ENCODE data around the gene FBLN5.
"Not testable (repeated sequence)": the region's sequence is repeated elsewhere in the genome, so short reads cannot be mapped to it uniquely, and the experiment has no call there.

The FBLN5 gene

GRCh38 chr14:91872011-91872501 lies 75.4 kb downstream of the FBLN5 start:
- Histone ChIP-seq H3K9me3 (no peaks in the 10 kb centered on the region), H3K27ac (no peak overlapping the region), H3K27me3 (no peaks in the 10 kb centered on the region), H3K36me3 (no peaks in the 10 kb centered on the region), H3K4me3 (ENCODE audit: low read depth in 1 of 2, low read length in 1 of 2) (no peak overlapping the region), H3K4me1 (ENCODE audit: control insufficient read depth in 1 of 2, insufficient read depth in 1 of 2, low read depth in 1 of 2, low read length in 1 of 2) (peaks cover 21 to 22% of the 10 kb centered on the region in 2 experiments)
- no peak for TF ChIP-seq CTCF (IDR thresholded peaks at IDR 0.05)

- peaks cover 21 to 22% of the 10 kb centered on the region in 2 experiments for H3K4me1 ChIP-seq (ENCODE audit: control insufficient read depth in 1 of 2, insufficient read depth in 1 of 2, low read depth in 1 of 2, low read length in 1 of 2)
Measured at GRCh38 chr14:91871401-91871800, 76.1 kb downstream of the FBLN5 start.

GRCh38 chr14:91870890-91871289 lies 76.6 kb downstream of the FBLN5 start:
- Histone ChIP-seq H3K27me3 (no peaks in the 10 kb centered on the region), H3K27ac (no peak overlapping the region), H3K36me3 (no peaks in the 10 kb centered on the region), H3K4me3 (ENCODE audit: low read depth in 1 of 2, low read length in 1 of 2) (no peak overlapping the region), H3K9me3 (no peaks in the 10 kb centered on the region), H3K4me1 (ENCODE audit: control insufficient read depth in 1 of 2, insufficient read depth in 1 of 2, low read depth in 1 of 2, low read length in 1 of 2) (peaks cover 21 to 22% of the 10 kb centered on the region in 2 experiments)
- TF ChIP-seq CTCF (IDR thresholded peaks at IDR 0.05) = no peak

More at GRCh38 chr14:91871401-91871800, 76.1 kb downstream of the FBLN5 start:
- H3K9me3 ChIP-seq; H3K27me3 ChIP-seq; H3K4me3 ChIP-seq (ENCODE audit: low read depth in 1 of 2, low read length in 1 of 2); H3K27ac ChIP-seq; H3K36me3 ChIP-seq: not testable (repeated sequence)

- TF ChIP-seq CTCF (IDR thresholded peaks at IDR 0.05) = no peak
- Histone ChIP-seq H3K27me3 (no peaks in the 10 kb centered on the region), H3K4me3 (ENCODE audit: low read depth in 1 of 2, low read length in 1 of 2) (no peak overlapping the region), H3K27ac (no peak overlapping the region), H3K36me3 (no peaks in the 10 kb centered on the region), H3K9me3 (no peaks in the 10 kb centered on the region), H3K4me1 (ENCODE audit: control insufficient read depth in 1 of 2, insufficient read depth in 1 of 2, low read depth in 1 of 2, low read length in 1 of 2) (peaks cover 21 to 22% of the 10 kb centered on the region in 2 experiments)
Measured at GRCh38 chr14:91870001-91870400, 77.5 kb downstream of the FBLN5 start.

- no peak overlapping the region for H3K27ac ChIP-seq
- H3K4me1 ChIP-seq (ENCODE audit: control insufficient read depth in 1 of 2, insufficient read depth in 1 of 2, low read depth in 1 of 2, low read length in 1 of 2) = peaks cover 21 to 22% of the 10 kb centered on the region in 2 experiments
- no peaks in the 10 kb centered on the region for H3K27me3 ChIP-seq
- H3K36me3 ChIP-seq = no peaks in the 10 kb centered on the region
- H3K4me3 ChIP-seq (ENCODE audit: low read depth in 1 of 2, low read length in 1 of 2) = no peak overlapping the region
- no peak for TF ChIP-seq CTCF (IDR thresholded peaks at IDR 0.05)
- H3K9me3 ChIP-seq = no peaks in the 10 kb centered on the region
Measured at GRCh38 chr14:91869556-91869955, 77.9 kb downstream of the FBLN5 start.

GRCh38 chr14:91867316-91867988 lies 80.0 kb downstream of the FBLN5 start, which contains the start of gene TC2N:
Gene TC2N, minus strand, starts transcription at chr14:91867536. Its CDS starts 53,767 bp downstream, at chr14:91813769.
- Histone ChIP-seq H3K36me3 (no peaks in the 10 kb centered on the region), H3K27ac (no peak within 1 kb of the TSS), H3K4me3 (ENCODE audit: low read depth in 1 of 2, low read length in 1 of 2) (no peak within 1 kb of the TSS), H3K27me3 (no peaks in the 10 kb centered on the region), H3K4me1 (ENCODE audit: control insufficient read depth in 1 of 2, insufficient read depth in 1 of 2, low read depth in 1 of 2, low read length in 1 of 2) (peaks cover 5 to 7% of the 10 kb centered on the region in 2 experiments), H3K9me3 (no peaks in the 10 kb centered on the region)
- TF ChIP-seq CTCF (IDR thresholded peaks at IDR 0.05) = no peak

Data from neutrophil (primary cell).